DMS153 (cell line): ENCODE data around the gene CCDC69.
A peak's percentile ranks its signal among the peaks of the same experiment; 100 is the strongest.
"Not testable (repeated sequence)": the region's sequence is repeated elsewhere in the genome, so short reads cannot be mapped to it uniquely, and the experiment has no call there.

Source experiments
- DNase-seq: peaks from one replicate; lab custom pipeline; 2025; lab: John Stamatoyannopoulos, UW

Gene CCDC69

GRCh38 chr5:151192626-151193025, 31.3 kb downstream of the CCDC69 start:
- DNase-seq, result no peak

- DNase-seq, result no peak
Observed at GRCh38 chr5:151191661-151192060, 32.2 kb downstream of the CCDC69 start.

- no peak for DNase-seq
Observed at GRCh38 chr5:151189151-151189550, 34.7 kb downstream of the CCDC69 start.

GRCh38 chr5:151186538-151186937, 37.4 kb downstream of the CCDC69 start:
- DNase-seq, result no peak

GRCh38 chr5:151186052-151186451, 37.8 kb downstream of the CCDC69 start:
- DNase-seq, result no peak

GRCh38 chr5:151184316-151185042, 39.4 kb downstream of the CCDC69 start:
- DNase-seq, result no peak

GRCh38 chr5:151183456-151184245, 40.2 kb downstream of the CCDC69 start:
- DNase-seq, result peak; percentile 3

GRCh38 chr5:151182976-151183375, 40.9 kb downstream of the CCDC69 start:
- no peak for DNase-seq

GRCh38 chr5:151182524-151182900, 41.4 kb downstream of the CCDC69 start:
- DNase-seq, result no peak

GRCh38 chr5:151181818-151182523, 41.9 kb downstream of the CCDC69 start:
- DNase-seq, result no peak

GRCh38 chr5:151180291-151180690, 43.6 kb downstream of the CCDC69 start:
- no peak for DNase-seq

GRCh38 chr5:151179489-151179840, 44.4 kb downstream of the CCDC69 start:
- no peak for DNase-seq

GRCh38 chr5:151178777-151179488, 45.0 kb downstream of the CCDC69 start:
- DNase-seq, result no peak

- no peak for DNase-seq
Observed at GRCh38 chr5:151178372-151178771, 45.5 kb downstream of the CCDC69 start.

- not testable (repeated sequence) for DNase-seq
Observed at GRCh38 chr5:151176268-151176667, 47.6 kb downstream of the CCDC69 start.

- peak; percentile 35 for DNase-seq
Observed at GRCh38 chr5:151174612-151175101, 49.2 kb downstream of the CCDC69 start.

GRCh38 chr5:151173711-151174611, 49.9 kb downstream of the CCDC69 start:
- DNase-seq, result no peak

- DNase-seq, result no peak
Observed at GRCh38 chr5:151171529-151171928, 52.4 kb downstream of the CCDC69 start.

- no peak for DNase-seq
Observed at GRCh38 chr5:151168602-151169344, 55.1 kb downstream of the CCDC69 start.

GRCh38 chr5:151167022-151167421, 56.9 kb downstream of the CCDC69 start:
- no peak for DNase-seq
